GM19395 (cell line): Measurements from ENCODE around the gene RUBCN.
"Not testable (repeated sequence)": the region's sequence is repeated elsewhere in the genome, so short reads cannot be mapped to it uniquely, and the experiment has no call there.

ENCODE experiments used
- ATAC-seq: cut with Tn5 transposase; IDR thresholded peaks from one replicate; pipeline ENCODE4 v1.9.1; 2021; ENCODE audit warnings: mild to moderate bottlenecking, moderate library complexity; ENCODE audit not compliant: unreplicated experiment

RUBCN gene

GRCh38 chr3:197621478-197621877, 115.2 kb downstream of the RUBCN start:
- not testable (repeated sequence) for ATAC-seq
